Kidney epithelial cell (primary cell): ENCODE measurements around the gene ASCC3. TPM values are rescaled to one million over a fixed set of nuclear protein-coding genes. Genes with fewer than 3 reads are reported as not detected.
A peak's percentile ranks its signal among the peaks of the same experiment; 100 is the strongest.

ENCODE experiments used
- DNase-seq: peaks from one replicate; pipeline ENCODE4 v3.0.0-alpha.2; 2010; ENCODE audit warnings: low read depth
- H3K27me3 ChIP-seq: 2 replicates; pipeline ENCODE4 v1.6.0; 2011; ENCODE audit warnings: low read length; ENCODE audit not compliant: control insufficient read depth, insufficient read depth
- H3K36me3 ChIP-seq: 2 replicates; pipeline ENCODE4 v1.5.1; 2011; ENCODE audit warnings: low read length; ENCODE audit not compliant: control insufficient read depth, insufficient read depth
- H3K4me3 ChIP-seq: 2 replicates; pipeline ENCODE4 v1.5.1; 2011; ENCODE audit warnings: low read depth, mild to moderate bottlenecking, control low read depth, low read length
- total RNA-seq: library from RNA; depleted of rRNA; stranded (reverse); fragments of >200 nt; gene quantifications from 2 replicates; pipeline ENCODE4 v1.2.3, GENCODE V29; 2015
- TF ChIP-seq, protein P1 (sequence below): IDR thresholded peaks from 2 replicates; pipeline ENCODE4 v1.5.1; 2011; ENCODE audit warnings: mild to moderate bottlenecking, moderate library complexity, low read length, control low read depth, inconsistent platforms; ENCODE audit not compliant: insufficient read depth, poor library complexity, severe bottlenecking

ASCC3 gene
- total RNA-seq, 1 donor from 2014 or later, result 41.9 TPM

- Histone ChIP-seq H3K27me3 (no peaks in the 10 kb centered on the region), H3K36me3 (no peaks in the 10 kb centered on the region), H3K4me3 (no peak overlapping the region)
- TF ChIP-seq, protein P1, sequence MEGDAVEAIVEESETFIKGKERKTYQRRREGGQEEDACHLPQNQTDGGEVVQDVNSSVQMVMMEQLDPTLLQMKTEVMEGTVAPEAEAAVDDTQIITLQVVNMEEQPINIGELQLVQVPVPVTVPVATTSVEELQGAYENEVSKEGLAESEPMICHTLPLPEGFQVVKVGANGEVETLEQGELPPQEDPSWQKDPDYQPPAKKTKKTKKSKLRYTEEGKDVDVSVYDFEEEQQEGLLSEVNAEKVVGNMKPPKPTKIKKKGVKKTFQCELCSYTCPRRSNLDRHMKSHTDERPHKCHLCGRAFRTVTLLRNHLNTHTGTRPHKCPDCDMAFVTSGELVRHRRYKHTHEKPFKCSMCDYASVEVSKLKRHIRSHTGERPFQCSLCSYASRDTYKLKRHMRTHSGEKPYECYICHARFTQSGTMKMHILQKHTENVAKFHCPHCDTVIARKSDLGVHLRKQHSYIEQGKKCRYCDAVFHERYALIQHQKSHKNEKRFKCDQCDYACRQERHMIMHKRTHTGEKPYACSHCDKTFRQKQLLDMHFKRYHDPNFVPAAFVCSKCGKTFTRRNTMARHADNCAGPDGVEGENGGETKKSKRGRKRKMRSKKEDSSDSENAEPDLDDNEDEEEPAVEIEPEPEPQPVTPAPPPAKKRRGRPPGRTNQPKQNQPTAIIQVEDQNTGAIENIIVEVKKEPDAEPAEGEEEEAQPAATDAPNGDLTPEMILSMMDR, result no peak
- DNase-seq, result no peak
Measured at GRCh38 chr6:100475554-100476320, 405.4 kb downstream of the ASCC3 start.

GRCh38 chr6:100473182-100473581 is 407.9 kb downstream of the ASCC3 start:
- H3K27me3 ChIP-seq, result peaks cover 5% of the 10 kb centered on the region
- TF ChIP-seq, protein P1, result no peak
- no peak overlapping the region for H3K4me3 ChIP-seq
- H3K36me3 ChIP-seq, result no peaks in the 10 kb centered on the region
- no peak for DNase-seq

- TF ChIP-seq, protein P1, result no peak
- peak; percentile 65 for DNase-seq
- Histone ChIP-seq H3K27me3 (peaks cover 9% of the 10 kb centered on the region), H3K36me3 (no peaks in the 10 kb centered on the region), H3K4me3 (no peak overlapping the region)
Measured at GRCh38 chr6:100472674-100473073, 408.5 kb downstream of the ASCC3 start.

DNA sequence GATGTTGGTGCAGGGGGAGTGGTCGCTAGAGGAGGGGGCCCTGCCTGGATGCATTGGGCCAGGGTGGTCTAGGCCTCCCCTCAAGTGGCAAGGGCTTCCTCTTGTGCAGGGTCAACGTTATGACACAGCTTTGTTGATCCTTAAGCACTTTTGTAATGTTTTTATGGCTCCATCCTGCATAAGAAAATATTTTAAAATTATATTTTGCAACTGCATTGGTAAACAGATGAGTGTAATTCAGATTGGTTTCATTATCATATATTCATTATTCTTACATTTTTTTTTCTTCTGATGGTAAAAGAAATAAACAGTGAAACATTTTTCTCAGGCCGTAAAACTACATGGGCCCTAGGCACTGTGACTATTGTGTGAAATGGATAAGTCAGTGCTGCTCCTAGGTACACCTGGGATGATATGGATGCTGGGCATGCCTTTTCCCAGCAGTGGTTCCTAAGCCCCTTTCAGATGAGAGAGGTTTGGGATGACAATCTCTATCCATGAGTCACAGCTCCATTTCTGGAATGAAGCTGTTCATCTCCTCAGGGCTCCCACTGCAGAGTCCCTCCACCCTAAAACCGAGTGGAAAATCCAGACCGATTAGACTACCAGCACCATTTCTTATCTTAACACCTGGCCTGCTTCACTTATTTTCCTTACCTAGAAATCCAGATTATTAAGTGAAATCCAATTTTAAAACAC is 410.6 kb downstream of the ASCC3 start:
- peaks cover 28% of the 10 kb centered on the region for H3K27me3 ChIP-seq
- no peaks in the 10 kb centered on the region for H3K36me3 ChIP-seq
- DNase-seq, result no peak
- H3K4me3 ChIP-seq, result no peak overlapping the region
- TF ChIP-seq, protein P1, result no peak

DNA sequence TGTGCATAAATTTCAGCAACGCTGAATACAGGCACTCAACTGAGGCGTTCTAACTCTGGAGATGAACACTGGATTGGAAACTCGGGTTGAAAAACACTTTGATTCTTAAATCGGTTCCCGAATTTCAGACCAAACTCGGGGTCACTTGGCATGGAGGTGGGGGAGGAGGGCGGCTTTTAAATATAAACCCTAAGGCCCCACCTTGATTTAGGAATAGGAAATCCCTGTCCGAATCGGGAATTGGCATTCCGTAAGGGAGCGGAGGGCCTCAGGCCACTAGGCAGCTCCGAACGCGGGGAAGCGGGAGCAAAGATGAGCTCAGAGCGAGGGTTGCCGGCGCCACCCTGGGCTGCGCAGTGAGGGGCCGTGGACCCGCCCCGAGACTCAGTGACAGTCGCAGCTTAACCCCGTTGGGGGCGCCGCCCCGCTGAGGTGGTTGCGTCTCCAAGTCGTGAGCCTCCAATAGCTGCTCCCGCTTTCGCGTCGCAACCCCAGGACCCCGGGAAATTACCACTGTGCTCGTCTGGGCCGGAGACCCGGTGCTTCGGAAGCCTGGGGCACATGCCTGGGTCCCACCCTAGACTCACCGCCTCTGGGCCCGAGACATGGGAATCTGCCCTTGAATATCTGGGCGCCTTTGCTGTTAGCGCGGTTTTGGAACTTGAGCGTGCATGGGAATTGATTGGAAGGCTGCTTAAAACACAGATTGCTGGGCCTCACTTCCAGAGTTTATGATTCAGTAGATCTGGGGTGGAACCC is 411.8 kb downstream of the ASCC3 start:
- peaks cover 38% of the 10 kb centered on the region for H3K27me3 ChIP-seq
- TF ChIP-seq, protein P1, result no peak
- peak overlapping the region; percentile 2 for H3K4me3 ChIP-seq
- no peaks in the 10 kb centered on the region for H3K36me3 ChIP-seq
- DNase-seq, result no peak
